ENCODE measurements around the gene SCAMP1.

The SCAMP1 gene

GRCh38 chr5:78499485-78499884 is 139.1 kb downstream of the SCAMP1 start:
- no peak for DNase-seq

GRCh38 chr5:78500028-78500427 is 139.6 kb downstream of the SCAMP1 start:
- DNase-seq = no peak

GRCh38 chr5:78500871-78501270 is 140.5 kb downstream of the SCAMP1 start:
- DNase-seq = no peak

GRCh38 chr5:78501411-78502352 is 141.3 kb downstream of the SCAMP1 start:
- peak; percentile 61 for DNase-seq

GRCh38 chr5:78503958-78504653 is 143.7 kb downstream of the SCAMP1 start:
- no peak for DNase-seq

GRCh38 chr5:78504704-78505677 is 144.6 kb downstream of the SCAMP1 start:
- DNase-seq = peak; percentile 100

- no peak for DNase-seq
Observed at GRCh38 chr5:78505860-78506259, 145.4 kb downstream of the SCAMP1 start.

- DNase-seq = peak; percentile 62
Observed at GRCh38 chr5:78506261-78507024, 146.0 kb downstream of the SCAMP1 start.

GRCh38 chr5:78507531-78507930 is 147.1 kb downstream of the SCAMP1 start:
- no peak for DNase-seq

- DNase-seq = peak; percentile 36
Observed at GRCh38 chr5:78508186-78508765, 147.9 kb downstream of the SCAMP1 start.

GRCh38 chr5:78509145-78509865 is 148.9 kb downstream of the SCAMP1 start:
- DNase-seq = no peak

- no peak for DNase-seq
Observed at GRCh38 chr5:78509884-78510769, 149.7 kb downstream of the SCAMP1 start.

GRCh38 chr5:78511121-78511906 is 150.9 kb downstream of the SCAMP1 start:
- no peak for DNase-seq

GRCh38 chr5:78512435-78512834 is 152.0 kb downstream of the SCAMP1 start:
- DNase-seq = no peak

GRCh38 chr5:78513441-78513840 is 153.0 kb downstream of the SCAMP1 start:
- DNase-seq = no peak

GRCh38 chr5:78514427-78515330 is 154.3 kb downstream of the SCAMP1 start:
- no peak for DNase-seq

- no peak for DNase-seq
Observed at GRCh38 chr5:78515670-78516069, 155.3 kb downstream of the SCAMP1 start.
